Suprapubic skin (tissue), 3 donors: ENCODE data around the gene CHST13.

Experiments
- POLR2A ChIP-seq, 2 donors: fragments of 450-650 bp; IDR thresholded peaks; one replicate each; pipeline ENCODE4 v1.6.1; 2017; ENCODE audit warnings: antibody characterized with exemption in 2 of 2, mild to moderate bottlenecking in 2 of 2, moderate library complexity in 2 of 2
- TF ChIP-seq, protein P1 (sequence below), 2 donors: fragments of 200-600 bp in 1 of 2; fragments of 450-650 bp in 1 of 2; sonication (generic) in 1 of 2; IDR thresholded peaks; one replicate each; pipeline ENCODE4 v1.5.1; 2016 to 2019; ENCODE audit warnings: antibody characterized with exemption in 2 of 2, mild to moderate bottlenecking in 1 of 2, moderate library complexity in 1 of 2

DNA sequence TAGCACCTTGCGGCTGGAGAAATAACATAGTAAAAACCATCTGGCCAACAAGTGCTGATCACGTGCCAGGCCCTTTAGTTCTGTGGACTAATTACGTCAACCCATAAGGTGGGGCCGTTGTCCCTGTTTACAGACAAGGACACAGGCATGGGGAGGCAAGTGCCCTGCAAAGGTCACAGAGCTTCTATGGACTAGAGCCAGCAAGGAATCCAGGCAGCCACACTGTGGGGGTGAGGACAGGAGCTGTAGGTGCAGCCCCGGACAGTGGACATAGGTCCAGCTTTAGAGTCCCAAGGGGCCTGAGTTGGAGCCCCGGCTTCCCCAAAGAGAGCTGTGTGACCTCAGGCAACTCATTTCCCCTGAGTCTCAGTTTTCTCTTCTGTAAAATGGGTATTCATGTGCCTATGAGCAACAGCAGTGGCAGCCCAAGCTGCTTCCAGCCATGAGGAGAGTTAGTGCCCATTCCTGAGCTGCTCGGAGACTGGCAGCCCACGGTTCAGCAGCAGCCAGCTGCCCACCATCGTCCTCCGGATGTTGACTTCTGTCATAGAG is 13.9 kb downstream of the CHST13 start:
- TF ChIP-seq, protein P1, sequence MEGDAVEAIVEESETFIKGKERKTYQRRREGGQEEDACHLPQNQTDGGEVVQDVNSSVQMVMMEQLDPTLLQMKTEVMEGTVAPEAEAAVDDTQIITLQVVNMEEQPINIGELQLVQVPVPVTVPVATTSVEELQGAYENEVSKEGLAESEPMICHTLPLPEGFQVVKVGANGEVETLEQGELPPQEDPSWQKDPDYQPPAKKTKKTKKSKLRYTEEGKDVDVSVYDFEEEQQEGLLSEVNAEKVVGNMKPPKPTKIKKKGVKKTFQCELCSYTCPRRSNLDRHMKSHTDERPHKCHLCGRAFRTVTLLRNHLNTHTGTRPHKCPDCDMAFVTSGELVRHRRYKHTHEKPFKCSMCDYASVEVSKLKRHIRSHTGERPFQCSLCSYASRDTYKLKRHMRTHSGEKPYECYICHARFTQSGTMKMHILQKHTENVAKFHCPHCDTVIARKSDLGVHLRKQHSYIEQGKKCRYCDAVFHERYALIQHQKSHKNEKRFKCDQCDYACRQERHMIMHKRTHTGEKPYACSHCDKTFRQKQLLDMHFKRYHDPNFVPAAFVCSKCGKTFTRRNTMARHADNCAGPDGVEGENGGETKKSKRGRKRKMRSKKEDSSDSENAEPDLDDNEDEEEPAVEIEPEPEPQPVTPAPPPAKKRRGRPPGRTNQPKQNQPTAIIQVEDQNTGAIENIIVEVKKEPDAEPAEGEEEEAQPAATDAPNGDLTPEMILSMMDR (IDR thresholded peaks at IDR 0.05) = no peak
- TF ChIP-seq POLR2A (IDR thresholded peaks at IDR 0.05) = no peak
